ENCODE data around the gene FPR2. TPM values are rescaled to one million over a fixed set of nuclear protein-coding genes. Genes with fewer than 3 reads are reported as not detected.

FPR2 gene
- total and polyA plus RNA-seq, 2 donors (not counting 1 experiment from before 2014, with no cell fraction given), result not detected

DNA sequence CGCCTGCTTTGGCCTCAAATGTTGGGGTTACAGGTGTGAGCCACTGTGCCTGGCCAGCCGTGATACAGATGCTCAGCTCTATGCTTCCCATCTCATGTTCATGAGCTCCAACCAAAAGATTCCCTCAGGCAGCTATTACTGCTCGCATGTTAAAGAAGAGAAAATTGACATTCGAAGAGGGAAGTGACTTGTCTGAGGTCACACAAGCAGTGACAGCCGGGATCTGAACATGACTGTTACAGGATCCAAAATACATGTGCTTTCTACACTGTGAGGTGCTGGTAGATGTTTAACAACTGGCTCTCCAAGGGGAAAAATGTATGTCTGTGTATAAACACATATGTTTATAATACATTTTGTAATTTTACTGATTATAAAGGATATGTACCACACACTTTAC lies 20.6 kb upstream of the FPR2 start:
- intact Hi-C loops (cut with micrococcal nuclease), result no loop called here
- Mint-ChIP-seq H3K27me3 (peaks cover 34% of the 10 kb centered on the region), H3K4me1 (no peaks in the 10 kb centered on the region), H3K27ac (no peak overlapping the region), H3K9me3 (ENCODE audit: insufficient read depth) (no peaks in the 10 kb centered on the region), H3K4me3 (no peak overlapping the region)
- Histone ChIP-seq H2AFZ (ENCODE audit: insufficient read depth, low read depth, low read length, poor library complexity, severe bottlenecking) (no peak overlapping the region), H3K4me3 (ENCODE audit: control extremely low read depth in 1 of 5, extremely low read depth in 1 of 5, insufficient read depth in 1 of 5, low read depth in 2 of 5, low read length in 4 of 5) (no peak overlapping the region), H3K36me3 (replicated peaks in 1 of 2; ENCODE audit: control extremely low read depth in 1 of 2, control insufficient read depth in 1 of 2, extremely low read depth in 1 of 2, insufficient read depth in 2 of 2, low read length in 1 of 2) (no peaks in the 10 kb centered on the region), H3K4me1 (ENCODE audit: control insufficient read depth in 2 of 2, insufficient read depth in 2 of 2, low read length in 2 of 2) (no peaks in the 10 kb centered on the region), H3K9ac (ENCODE audit: low read length) (no peak overlapping the region), H3K79me2 (ENCODE audit: control insufficient read depth, insufficient read depth, low read length) (no peaks in the 10 kb centered on the region), H3K4me2 (replicated peaks; ENCODE audit: low read depth, low read length, poor library complexity, severe bottlenecking) (no peak overlapping the region), H3K27me3 (replicated peaks in 1 of 4; ENCODE audit: control extremely low read depth in 1 of 4, control insufficient read depth in 3 of 4, insufficient read depth in 4 of 4, low read length in 3 of 4) (peaks cover 0 to 12% (median 4%) of the 10 kb centered on the region in 4 experiments), H4K20me1 (ENCODE audit: control insufficient read depth, insufficient read depth, low read length, poor library complexity, severe bottlenecking) (no peaks in the 10 kb centered on the region), H3K27ac (ENCODE audit: low read length in 2 of 2) (no peak overlapping the region), H3K9me3 (ENCODE audit: control extremely low read depth in 1 of 3, control insufficient read depth in 2 of 3, insufficient read depth in 1 of 3, low read length in 2 of 3) (no peaks in the 10 kb centered on the region)
- ChIA-PET CTCF (no interaction called here), POLR2A (no interaction called here)
- no peak for DNase-seq
- no peak for ATAC-seq (ENCODE audit: low read depth)
- TF ChIP-seq EZH2 (IDR thresholded peaks at IDR 0.05; ENCODE audit: borderline replicate concordance, insufficient read depth, low read depth, low read length, poor library complexity, severe bottlenecking), result no peak
- TF ChIP-seq, protein P1, sequence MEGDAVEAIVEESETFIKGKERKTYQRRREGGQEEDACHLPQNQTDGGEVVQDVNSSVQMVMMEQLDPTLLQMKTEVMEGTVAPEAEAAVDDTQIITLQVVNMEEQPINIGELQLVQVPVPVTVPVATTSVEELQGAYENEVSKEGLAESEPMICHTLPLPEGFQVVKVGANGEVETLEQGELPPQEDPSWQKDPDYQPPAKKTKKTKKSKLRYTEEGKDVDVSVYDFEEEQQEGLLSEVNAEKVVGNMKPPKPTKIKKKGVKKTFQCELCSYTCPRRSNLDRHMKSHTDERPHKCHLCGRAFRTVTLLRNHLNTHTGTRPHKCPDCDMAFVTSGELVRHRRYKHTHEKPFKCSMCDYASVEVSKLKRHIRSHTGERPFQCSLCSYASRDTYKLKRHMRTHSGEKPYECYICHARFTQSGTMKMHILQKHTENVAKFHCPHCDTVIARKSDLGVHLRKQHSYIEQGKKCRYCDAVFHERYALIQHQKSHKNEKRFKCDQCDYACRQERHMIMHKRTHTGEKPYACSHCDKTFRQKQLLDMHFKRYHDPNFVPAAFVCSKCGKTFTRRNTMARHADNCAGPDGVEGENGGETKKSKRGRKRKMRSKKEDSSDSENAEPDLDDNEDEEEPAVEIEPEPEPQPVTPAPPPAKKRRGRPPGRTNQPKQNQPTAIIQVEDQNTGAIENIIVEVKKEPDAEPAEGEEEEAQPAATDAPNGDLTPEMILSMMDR (IDR thresholded peaks at IDR 0.05), result no peak
- WGBS (ENCODE audit: insufficient coverage), result 20% methylated on average over 1 of the region's 5 CpGs

DNA sequence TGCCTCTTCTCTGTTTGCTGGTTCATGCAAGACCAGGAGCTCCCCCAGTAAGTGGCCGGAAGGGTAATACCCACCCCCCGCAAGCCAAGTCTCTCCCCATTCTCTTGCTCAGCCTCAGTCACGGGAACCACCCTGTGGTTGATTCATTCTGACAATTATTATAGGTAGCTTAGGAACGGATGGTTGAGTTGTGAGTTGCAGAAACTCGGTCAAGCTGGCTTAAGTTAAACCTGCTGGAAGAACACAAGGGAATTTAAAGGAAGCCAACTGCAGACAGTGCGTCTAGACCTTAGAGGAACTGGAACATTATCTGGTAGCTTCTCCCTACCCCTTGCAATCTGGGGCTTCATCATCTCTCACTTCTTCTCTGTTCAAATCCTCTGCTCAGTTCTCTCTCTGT lies 18.2 kb upstream of the FPR2 start:
- Histone ChIP-seq H3K27ac (ENCODE audit: low read length in 2 of 2) (no peak overlapping the region), H3K4me2 (replicated peaks; ENCODE audit: low read depth, low read length, poor library complexity, severe bottlenecking) (no peak overlapping the region), H3K9me3 (ENCODE audit: control extremely low read depth in 1 of 3, control insufficient read depth in 2 of 3, insufficient read depth in 1 of 3, low read length in 2 of 3) (peaks cover 0 to 4% (median 0%) of the 10 kb centered on the region in 3 donors), H3K79me2 (ENCODE audit: control insufficient read depth, insufficient read depth, low read length) (no peaks in the 10 kb centered on the region), H4K20me1 (ENCODE audit: control insufficient read depth, insufficient read depth, low read length, poor library complexity, severe bottlenecking) (no peaks in the 10 kb centered on the region), H3K4me3 (ENCODE audit: control extremely low read depth in 1 of 5, extremely low read depth in 1 of 5, insufficient read depth in 1 of 5, low read depth in 2 of 5, low read length in 4 of 5) (no peak overlapping the region), H3K36me3 (replicated peaks in 1 of 2; ENCODE audit: control extremely low read depth in 1 of 2, control insufficient read depth in 1 of 2, extremely low read depth in 1 of 2, insufficient read depth in 2 of 2, low read length in 1 of 2) (no peaks in the 10 kb centered on the region), H3K27me3 (replicated peaks in 1 of 4; ENCODE audit: control extremely low read depth in 1 of 4, control insufficient read depth in 3 of 4, insufficient read depth in 4 of 4, low read length in 3 of 4) (peaks cover 0 to 8% (median 0%) of the 10 kb centered on the region in 4 experiments), H3K9ac (ENCODE audit: low read length) (no peak overlapping the region), H2AFZ (ENCODE audit: insufficient read depth, low read depth, low read length, poor library complexity, severe bottlenecking) (no peak overlapping the region), H3K4me1 (ENCODE audit: control insufficient read depth in 2 of 2, insufficient read depth in 2 of 2, low read length in 2 of 2) (no peaks in the 10 kb centered on the region)
- peaks cover 17% of the 10 kb centered on the region for H3K27me3 Mint-ChIP-seq
- POLR2A ChIA-PET, result no interaction called here
- no peaks in the 10 kb centered on the region for H3K4me1 Mint-ChIP-seq
- intact Hi-C loops (cut with micrococcal nuclease), result no loop called here
- no peak for ATAC-seq (ENCODE audit: low read depth)
- TF ChIP-seq, protein P1 (IDR thresholded peaks at IDR 0.05), result no peak
- no peak for DNase-seq
- no peak overlapping the region for H3K4me3 Mint-ChIP-seq
- CTCF ChIA-PET, result interaction anchor here (1.5 kb wide), 1 partner anchor 35 kb away, joined by 6 read pairs; no protein-coding TSS in a partner anchor
- H3K27ac Mint-ChIP-seq, result no peak overlapping the region
- no peaks in the 10 kb centered on the region for H3K9me3 Mint-ChIP-seq (ENCODE audit: insufficient read depth)
- 89% methylated on average over 1 of the region's 6 CpGs for WGBS (ENCODE audit: insufficient coverage)
